Liver (tissue), 9 donors: ENCODE measurements around the gene DCTN4. TPM values are rescaled to one million over a fixed set of nuclear protein-coding genes. Genes with fewer than 3 reads are reported as not detected.
"Not testable (repeated sequence)": the region's sequence is repeated elsewhere in the genome, so short reads cannot be mapped to it uniquely, and the experiment has no call there.

Experiments
- DNase-seq: peaks from one replicate; pipeline ENCODE4 v3.0.0-alpha.2; 2017; ENCODE audit warnings: low spot score
- H3K27ac ChIP-seq, 2 donors: one replicate each; pipeline ENCODE4 v1.7.0; 2013; ENCODE audit warnings: inconsistent platforms in 2 of 2, low read length in 2 of 2, control low read depth in 1 of 2, low read depth in 1 of 2, mild to moderate bottlenecking in 1 of 2
- H3K27me3 ChIP-seq, 4 donors: one replicate each; pipeline versions ENCODE4 v1.6.1 to v1.7.0; 2013; ENCODE audit warnings: low read length in 3 of 4, inconsistent platforms in 1 of 4, mild to moderate bottlenecking in 1 of 4, moderate library complexity in 1 of 4; ENCODE audit not compliant: control insufficient read depth in 4 of 4, insufficient read depth in 4 of 4
- H3K36me3 ChIP-seq, 4 donors: one replicate each; pipeline versions ENCODE4 v1.6.1 to v1.7.0; 2013; ENCODE audit warnings: low read length in 3 of 4, mild to moderate bottlenecking in 3 of 4, low read depth in 1 of 4, moderate library complexity in 1 of 4; ENCODE audit not compliant: control insufficient read depth in 4 of 4, insufficient read depth in 3 of 4
- H3K4me1 ChIP-seq, 4 donors: one replicate each; pipeline versions ENCODE4 v1.6.1 to v1.7.0; 2013; ENCODE audit warnings: low read length in 3 of 4, mild to moderate bottlenecking in 3 of 4, moderate library complexity in 1 of 4; ENCODE audit not compliant: control insufficient read depth in 4 of 4, insufficient read depth in 4 of 4
- H3K4me3 ChIP-seq, 3 donors: one replicate each; pipeline versions ENCODE4 v1.6.1 to v1.7.0; 2013; ENCODE audit warnings: low read length in 3 of 3, control low read depth in 1 of 3, low read depth in 1 of 3, mild to moderate bottlenecking in 1 of 3
- H3K9ac ChIP-seq, 2 donors: one replicate each; pipeline ENCODE4 v1.7.0; 2013; ENCODE audit warnings: low read length in 2 of 2, mild to moderate bottlenecking in 2 of 2, moderate library complexity in 2 of 2, control low read depth in 1 of 2, low read depth in 1 of 2
- H3K9me3 ChIP-seq, 4 donors: one replicate each; pipeline versions ENCODE4 v1.6.1 to v1.7.0; 2013; ENCODE audit warnings: low read length in 3 of 4; ENCODE audit not compliant: control insufficient read depth in 4 of 4
- EGR1 ChIP-seq, 2 donors: IDR thresholded peaks; 2 replicates each; pipeline ENCODE4 v1.6.1; 2016 to 2018; ENCODE audit warnings: antibody characterized with exemption in 2 of 2, low read depth in 2 of 2
- FOXA2 ChIP-seq: IDR thresholded peaks from 2 replicates; pipeline ENCODE4 v1.6.1; 2016; ENCODE audit warnings: antibody characterized with exemption
- GABPA ChIP-seq, 2 donors: IDR thresholded peaks in 1 of 2; conservative IDR thresholded peaks in 1 of 2; 2 replicates each; pipeline ENCODE4 v1.6.1; 2016; ENCODE audit warnings: antibody characterized with exemption in 2 of 2, mild to moderate bottlenecking in 1 of 2, moderate library complexity in 1 of 2
- HNF4A ChIP-seq, 2 donors: conservative IDR thresholded peaks; 2 replicates each; pipeline ENCODE4 v1.6.1; 2016; ENCODE audit warnings: antibody characterized with exemption in 2 of 2, mild to moderate bottlenecking in 2 of 2
- HNF4G ChIP-seq: IDR thresholded peaks from 2 replicates; pipeline ENCODE4 v1.6.1; 2016; ENCODE audit warnings: antibody characterized with exemption
- JUND ChIP-seq, 2 donors: IDR thresholded peaks; 2 replicates each; pipeline ENCODE4 v1.6.1; 2016; ENCODE audit warnings: antibody characterized with exemption in 2 of 2
- NR2F2 ChIP-seq: IDR thresholded peaks from 2 replicates; pipeline ENCODE4 v1.6.1; 2016; ENCODE audit warnings: antibody characterized with exemption
- RAD21 ChIP-seq, 2 donors: IDR thresholded peaks; 2 replicates each; pipeline ENCODE4 v1.6.1; 2016; ENCODE audit warnings: antibody characterized with exemption in 2 of 2, mild to moderate bottlenecking in 2 of 2
- RXRA ChIP-seq, 2 donors: IDR thresholded peaks; 2 replicates each; pipeline ENCODE4 v1.6.1; 2017 to 2018; ENCODE audit warnings: antibody characterized with exemption in 2 of 2, mild to moderate bottlenecking in 1 of 2
- SP1 ChIP-seq: IDR thresholded peaks from 2 replicates; pipeline ENCODE4 v1.6.1; 2018; ENCODE audit warnings: antibody characterized with exemption, mild to moderate bottlenecking
- TAF1 ChIP-seq: conservative IDR thresholded peaks from 2 replicates; pipeline ENCODE4 v1.6.1; 2016; ENCODE audit warnings: antibody characterized with exemption, mild to moderate bottlenecking
- YY1 ChIP-seq: IDR thresholded peaks from 2 replicates; pipeline ENCODE4 v1.6.1; 2016; ENCODE audit warnings: antibody characterized with exemption, mild to moderate bottlenecking
- WGBS: extraction: QIAGEN DNeasy Blood & Tissue Kit; methylation state at CpG from one replicate; pipeline ENCODE4 v1.1.7; 2013; 5-methylcytosine and 5-hydroxymethylcytosine counted together
- polyA plus RNA-seq, 2 donors: library from polyadenylated mRNA; stranded (reverse) in 1 of 2; unstranded in 1 of 2; fragments of 200-250 nt in 1 of 2; fragments of >200 nt in 1 of 2; fragmentation: Nextera tagmentation in 1 of 2; extraction: Ambion mirVana in 1 of 2; gene quantifications; one replicate each; pipeline versions ENCODE4 v1.2.1 to v1.2.3, GENCODE V29; 2013 to 2015
- total RNA-seq, 2 donors: library from RNA; depleted of rRNA; stranded (reverse); fragments of >200 nt; gene quantifications; one replicate each; pipeline ENCODE4 v1.2.3, GENCODE V29; 2014
- TF ChIP-seq, protein P1 (sequence below): IDR thresholded peaks from 2 replicates; pipeline ENCODE4 v1.6.1; 2016; ENCODE audit warnings: antibody characterized with exemption, mild to moderate bottlenecking
- TF ChIP-seq, protein P2 (sequence below): IDR thresholded peaks from 2 replicates; pipeline ENCODE4 v1.6.1; 2016; ENCODE audit warnings: antibody characterized with exemption
- TF ChIP-seq, protein P3 (sequence below): fragments of 150-350 bp; IDR thresholded peaks from 2 replicates; pipeline ENCODE4 v1.5.1; 2017; ENCODE audit warnings: improper control_type of control experiment, low read depth, low read length; ENCODE audit not compliant: missing input control
- TF ChIP-seq, protein P4 (sequence below): IDR thresholded peaks from 2 replicates; pipeline ENCODE4 v1.6.1; 2016; ENCODE audit warnings: antibody characterized with exemption
- TF ChIP-seq, protein P5 (sequence below): IDR thresholded peaks from 2 replicates; pipeline ENCODE4 v1.6.1; 2016; ENCODE audit warnings: antibody characterized with exemption
- donor health status: healthy.
- donor health status: healthy.
- donor health status: healthy.
- donor health status: healthy.
- donor health status: healthy.

Gene DCTN4
- total and polyA plus RNA-seq, 4 donors: 10.3 to 29.6 (median 20.2) TPM

DNA sequence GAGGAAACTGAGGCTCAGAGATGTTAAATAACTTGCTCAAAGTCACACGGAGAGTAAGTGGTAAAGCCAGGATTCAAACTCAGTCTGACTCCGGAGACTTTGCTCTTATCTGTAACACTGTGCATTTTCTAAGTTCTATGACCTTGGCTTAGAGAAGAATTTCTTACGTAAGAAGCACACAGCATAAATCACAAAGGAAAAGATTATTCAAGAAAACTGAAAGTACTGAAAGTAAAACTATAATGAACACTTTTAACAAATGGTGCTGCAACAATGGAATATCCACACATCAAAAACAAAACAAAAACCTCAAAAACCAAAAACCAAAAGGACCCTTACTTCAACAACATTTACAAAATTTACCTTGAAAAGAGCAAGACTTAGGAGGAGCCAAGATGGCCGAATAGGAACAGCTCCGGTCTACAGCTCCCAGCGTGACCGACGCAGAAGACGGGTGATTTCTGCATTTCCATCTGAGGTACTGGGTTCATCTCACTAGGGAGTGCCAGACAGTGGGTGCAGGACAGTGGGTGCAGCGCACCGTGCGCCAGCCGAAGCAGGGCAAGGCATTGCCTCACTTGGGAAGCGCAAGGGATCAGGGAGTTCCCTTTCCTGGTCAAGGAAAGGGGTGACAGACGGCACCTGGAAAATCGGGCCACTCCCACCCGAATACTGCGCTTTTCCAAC lies 16.2 kb downstream of the DCTN4 start:
- H3K9me3 ChIP-seq, H3K4me1 ChIP-seq, H3K36me3 ChIP-seq, H3K27me3 ChIP-seq, H3K9ac ChIP-seq, H3K4me3 ChIP-seq, DNase-seq, H3K27ac ChIP-seq: not testable (repeated sequence)
- whole genome bisulfite sequencing: 88% methylated on average over 18 of the region's 18 CpGs
- TF ChIP-seq NR2F2: peak; percentile 31

DNA sequence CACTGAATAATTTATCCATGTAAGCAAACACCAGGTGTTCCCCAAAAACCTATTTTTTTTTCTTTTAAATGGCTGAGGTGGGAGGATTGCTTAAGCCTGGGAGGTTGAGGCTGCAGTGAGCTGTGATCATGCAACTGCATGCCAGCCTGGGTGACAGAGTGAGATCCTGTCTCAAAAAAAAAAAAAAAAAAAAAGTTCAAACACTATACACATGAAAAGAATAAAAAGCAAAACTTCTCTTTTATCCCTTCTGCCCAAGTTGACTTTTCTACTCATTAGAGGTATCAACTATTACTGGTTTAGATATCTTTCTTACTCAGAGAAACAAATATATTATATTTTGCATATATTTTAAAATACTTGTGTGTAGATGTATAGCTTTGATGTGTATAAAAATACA lies 17.8 kb downstream of the DCTN4 start:
- Histone ChIP-seq H3K9ac (no peak overlapping the region), H3K4me1 (peaks cover 0 to 2% (median 0%) of the 10 kb centered on the region in 4 donors), H3K4me3 (no peak overlapping the region), H3K36me3 (peaks cover 0 to 5% (median 4%) of the 10 kb centered on the region in 4 donors), H3K27ac (no peak overlapping the region), H3K9me3 (no peaks in the 10 kb centered on the region), H3K27me3 (no peaks in the 10 kb centered on the region)
- no peak for DNase-seq
- no peak for TF ChIP-seq HNF4A (conservative IDR thresholded peaks at IDR 0.05)
- TF ChIP-seq, protein P1, sequence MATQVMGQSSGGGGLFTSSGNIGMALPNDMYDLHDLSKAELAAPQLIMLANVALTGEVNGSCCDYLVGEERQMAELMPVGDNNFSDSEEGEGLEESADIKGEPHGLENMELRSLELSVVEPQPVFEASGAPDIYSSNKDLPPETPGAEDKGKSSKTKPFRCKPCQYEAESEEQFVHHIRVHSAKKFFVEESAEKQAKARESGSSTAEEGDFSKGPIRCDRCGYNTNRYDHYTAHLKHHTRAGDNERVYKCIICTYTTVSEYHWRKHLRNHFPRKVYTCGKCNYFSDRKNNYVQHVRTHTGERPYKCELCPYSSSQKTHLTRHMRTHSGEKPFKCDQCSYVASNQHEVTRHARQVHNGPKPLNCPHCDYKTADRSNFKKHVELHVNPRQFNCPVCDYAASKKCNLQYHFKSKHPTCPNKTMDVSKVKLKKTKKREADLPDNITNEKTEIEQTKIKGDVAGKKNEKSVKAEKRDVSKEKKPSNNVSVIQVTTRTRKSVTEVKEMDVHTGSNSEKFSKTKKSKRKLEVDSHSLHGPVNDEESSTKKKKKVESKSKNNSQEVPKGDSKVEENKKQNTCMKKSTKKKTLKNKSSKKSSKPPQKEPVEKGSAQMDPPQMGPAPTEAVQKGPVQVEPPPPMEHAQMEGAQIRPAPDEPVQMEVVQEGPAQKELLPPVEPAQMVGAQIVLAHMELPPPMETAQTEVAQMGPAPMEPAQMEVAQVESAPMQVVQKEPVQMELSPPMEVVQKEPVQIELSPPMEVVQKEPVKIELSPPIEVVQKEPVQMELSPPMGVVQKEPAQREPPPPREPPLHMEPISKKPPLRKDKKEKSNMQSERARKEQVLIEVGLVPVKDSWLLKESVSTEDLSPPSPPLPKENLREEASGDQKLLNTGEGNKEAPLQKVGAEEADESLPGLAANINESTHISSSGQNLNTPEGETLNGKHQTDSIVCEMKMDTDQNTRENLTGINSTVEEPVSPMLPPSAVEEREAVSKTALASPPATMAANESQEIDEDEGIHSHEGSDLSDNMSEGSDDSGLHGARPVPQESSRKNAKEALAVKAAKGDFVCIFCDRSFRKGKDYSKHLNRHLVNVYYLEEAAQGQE: no peak
- no peak for TF ChIP-seq RXRA (IDR thresholded peaks at IDR 0.05)
- no peak for TF ChIP-seq FOXA2
- no peak for TF ChIP-seq RAD21 (IDR thresholded peaks at IDR 0.05)
- no peak for TF ChIP-seq EGR1 (IDR thresholded peaks at IDR 0.05; ENCODE audit: low read depth in 2 of 2)
- TF ChIP-seq, protein P2, sequence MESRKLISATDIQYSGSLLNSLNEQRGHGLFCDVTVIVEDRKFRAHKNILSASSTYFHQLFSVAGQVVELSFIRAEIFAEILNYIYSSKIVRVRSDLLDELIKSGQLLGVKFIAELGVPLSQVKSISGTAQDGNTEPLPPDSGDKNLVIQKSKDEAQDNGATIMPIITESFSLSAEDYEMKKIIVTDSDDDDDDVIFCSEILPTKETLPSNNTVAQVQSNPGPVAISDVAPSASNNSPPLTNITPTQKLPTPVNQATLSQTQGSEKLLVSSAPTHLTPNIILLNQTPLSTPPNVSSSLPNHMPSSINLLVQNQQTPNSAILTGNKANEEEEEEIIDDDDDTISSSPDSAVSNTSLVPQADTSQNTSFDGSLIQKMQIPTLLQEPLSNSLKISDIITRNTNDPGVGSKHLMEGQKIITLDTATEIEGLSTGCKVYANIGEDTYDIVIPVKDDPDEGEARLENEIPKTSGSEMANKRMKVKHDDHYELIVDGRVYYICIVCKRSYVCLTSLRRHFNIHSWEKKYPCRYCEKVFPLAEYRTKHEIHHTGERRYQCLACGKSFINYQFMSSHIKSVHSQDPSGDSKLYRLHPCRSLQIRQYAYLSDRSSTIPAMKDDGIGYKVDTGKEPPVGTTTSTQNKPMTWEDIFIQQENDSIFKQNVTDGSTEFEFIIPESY: no peak
- TF ChIP-seq, protein P3, sequence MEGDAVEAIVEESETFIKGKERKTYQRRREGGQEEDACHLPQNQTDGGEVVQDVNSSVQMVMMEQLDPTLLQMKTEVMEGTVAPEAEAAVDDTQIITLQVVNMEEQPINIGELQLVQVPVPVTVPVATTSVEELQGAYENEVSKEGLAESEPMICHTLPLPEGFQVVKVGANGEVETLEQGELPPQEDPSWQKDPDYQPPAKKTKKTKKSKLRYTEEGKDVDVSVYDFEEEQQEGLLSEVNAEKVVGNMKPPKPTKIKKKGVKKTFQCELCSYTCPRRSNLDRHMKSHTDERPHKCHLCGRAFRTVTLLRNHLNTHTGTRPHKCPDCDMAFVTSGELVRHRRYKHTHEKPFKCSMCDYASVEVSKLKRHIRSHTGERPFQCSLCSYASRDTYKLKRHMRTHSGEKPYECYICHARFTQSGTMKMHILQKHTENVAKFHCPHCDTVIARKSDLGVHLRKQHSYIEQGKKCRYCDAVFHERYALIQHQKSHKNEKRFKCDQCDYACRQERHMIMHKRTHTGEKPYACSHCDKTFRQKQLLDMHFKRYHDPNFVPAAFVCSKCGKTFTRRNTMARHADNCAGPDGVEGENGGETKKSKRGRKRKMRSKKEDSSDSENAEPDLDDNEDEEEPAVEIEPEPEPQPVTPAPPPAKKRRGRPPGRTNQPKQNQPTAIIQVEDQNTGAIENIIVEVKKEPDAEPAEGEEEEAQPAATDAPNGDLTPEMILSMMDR: no peak
- TF ChIP-seq, protein P4, sequence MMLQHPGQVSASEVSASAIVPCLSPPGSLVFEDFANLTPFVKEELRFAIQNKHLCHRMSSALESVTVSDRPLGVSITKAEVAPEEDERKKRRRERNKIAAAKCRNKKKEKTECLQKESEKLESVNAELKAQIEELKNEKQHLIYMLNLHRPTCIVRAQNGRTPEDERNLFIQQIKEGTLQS: no peak
- no peak for TF ChIP-seq YY1
- TF ChIP-seq HNF4G: no peak
- no peak for TF ChIP-seq GABPA (IDR thresholded peaks at IDR 0.05 in 1 of 2, conservative IDR thresholded peaks at IDR 0.05 in 1 of 2)
- no peak for TF ChIP-seq JUND (IDR thresholded peaks at IDR 0.05)
- TF ChIP-seq, protein P5, sequence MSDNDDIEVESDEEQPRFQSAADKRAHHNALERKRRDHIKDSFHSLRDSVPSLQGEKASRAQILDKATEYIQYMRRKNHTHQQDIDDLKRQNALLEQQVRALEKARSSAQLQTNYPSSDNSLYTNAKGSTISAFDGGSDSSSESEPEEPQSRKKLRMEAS: no peak
- no peak for TF ChIP-seq NR2F2
- TF ChIP-seq SP1: no peak
- no peak for TF ChIP-seq TAF1
